Heart left ventricle (tissue), 13 donors: ENCODE data around the gene NSG2.

Source experiments
- CTCF ChIP-seq, 12 donors: fragments of 200-600 bp; sonication (generic) in 4 of 12; IDR thresholded peaks; one replicate each; pipeline versions ENCODE4 v1.5.0 to v1.8.0; 2018 to 2022; ENCODE audit warnings: antibody characterized with exemption in 12 of 12, mild to moderate bottlenecking in 5 of 12
- POLR2A ChIP-seq, 2 donors: fragments of 450-650 bp; IDR thresholded peaks; one replicate each; pipeline ENCODE4 v1.6.1; 2017; ENCODE audit warnings: antibody characterized with exemption in 2 of 2, mild to moderate bottlenecking in 2 of 2, moderate library complexity in 2 of 2
- donor health status: ischemic (EF 13 %, LVEDD 7.1; RV severe dilation, severe dysfunction).
- donor health status: DM: no; HTN: yes; CAD: no.
- donor health status: DM: no; HTN: no; CAD: no.
- donor health status: ischemic (EF 25% LVEDD 6.9; RV normal size, moderate dysfunction).
- donor health status: ischemic (EF 25% LVEDD 5.7; RV mildly dilated, moderate dysfunction).
- donor health status: ischemic (EF 35%, LVEDD 5.7; RV mildly dilated, moderate dysfunction).
- donor health status: nonischemic (EF 11% LVEDD 7.7; RV severe dilation, severe dysfunction).
- donor health status: DM: yes; HTN: yes; CAD: no.
- donor health status: PGD.
- donor health status: ischemic (EF 29% LVEDD 5.4; RV normal size, mild dysfunction).
- donor health status: nonischemic (EF 23%, LVEDD 6.1; RV moderate dilation, normal function).

GRCh38 chr5:174073122-174073660 is 27.7 kb downstream of the NSG2 start:
- TF ChIP-seq CTCF (IDR thresholded peaks at IDR 0.05) (no peak), POLR2A (IDR thresholded peaks at IDR 0.05) (no peak)
